OCI-LY1 (cell line): ENCODE results near the gene FBXW12.
A peak's percentile ranks its signal among the peaks of the same experiment; 100 is the strongest.

Experiments used
- H2AFZ ChIP-seq: fragments of 200-600 bp; sonication (generic), shearing (Covaris generic); 2 replicates; pipeline ENCODE4 v1.6.0; 2014; ENCODE audit warnings: antibody characterized with exemption, mild to moderate bottlenecking, low read length
- H3F3A ChIP-seq: fragments of 200-600 bp; sonication (generic), shearing (Covaris generic); 2 replicates; pipeline ENCODE4 v1.6.0; 2014; ENCODE audit warnings: mild to moderate bottlenecking, antibody characterized with exemption, low read length, moderate library complexity; ENCODE audit not compliant: insufficient read depth
- H3K27ac ChIP-seq: fragments of 200-600 bp; sonication (generic); 2 replicates; pipeline ENCODE4 v1.5.1; 2014; ENCODE audit warnings: low read length, mixed run types, mild to moderate bottlenecking, low read depth; ENCODE audit not compliant: poor library complexity, severe bottlenecking
- H3K27me3 ChIP-seq: fragments of 200-600 bp; sonication (generic); 2 replicates; pipeline ENCODE4 v1.6.0; 2014; ENCODE audit warnings: antibody characterized with exemption, mild to moderate bottlenecking, low read length, moderate library complexity; ENCODE audit not compliant: insufficient read depth
- H3K36me3 ChIP-seq: fragments of 200-600 bp; sonication (generic); 2 replicates; pipeline ENCODE4 v1.6.1; 2014; ENCODE audit warnings: mild to moderate bottlenecking, antibody characterized with exemption, low read length, moderate library complexity, mixed read lengths; ENCODE audit not compliant: insufficient read depth
- H3K4me1 ChIP-seq: fragments of 200-600 bp; sonication (generic); 2 replicates; pipeline ENCODE4 v1.5.1; 2014; ENCODE audit warnings: mild to moderate bottlenecking, low read length, moderate library complexity; ENCODE audit not compliant: insufficient read depth, severe bottlenecking
- H3K4me2 ChIP-seq: fragments of 200-600 bp; sonication (generic), shearing (Covaris generic); 2 replicates; pipeline ENCODE4 v1.6.1; 2014; ENCODE audit warnings: low read length
- H3K4me3 ChIP-seq: fragments of 200-600 bp; sonication (generic); 2 replicates; pipeline ENCODE4 v1.5.1; 2014; ENCODE audit warnings: low read length, low read depth, mild to moderate bottlenecking, mixed read lengths; ENCODE audit not compliant: poor library complexity, severe bottlenecking
- H3K79me2 ChIP-seq: fragments of 200-600 bp; shearing (Covaris generic); 2 replicates; pipeline ENCODE4 v1.6.1; 2016; ENCODE audit warnings: mixed run types, low read length, mixed read lengths; ENCODE audit not compliant: insufficient read depth
- H3K9ac ChIP-seq: fragments of 200-600 bp; sonication (generic), shearing (Covaris generic); 2 replicates; pipeline ENCODE4 v1.6.1; 2014; ENCODE audit warnings: mild to moderate bottlenecking, low read length, mixed read lengths
- H3K9me2 ChIP-seq: fragments of 200-600 bp; sonication (generic), shearing (Covaris generic); 2 replicates; pipeline ENCODE4 v1.6.1; 2014; ENCODE audit warnings: low read depth, mild to moderate bottlenecking, low read length, mixed read lengths
- H3K9me3 ChIP-seq: fragments of 200-600 bp; shearing (Covaris generic); 2 replicates; pipeline ENCODE4 v1.6.1; 2014; ENCODE audit warnings: low read length, mixed read lengths
- H4K20me1 ChIP-seq: fragments of 200-600 bp; sonication (generic), shearing (Covaris generic); 2 replicates; pipeline ENCODE4 v1.6.0; 2016; ENCODE audit warnings: mild to moderate bottlenecking, low read length; ENCODE audit not compliant: insufficient read depth
- CTCF ChIP-seq: fragments of 200-600 bp; sonication (generic), shearing (Covaris generic); IDR thresholded peaks from 2 replicates; pipeline ENCODE4 v1.5.1; 2017; ENCODE audit warnings: mild to moderate bottlenecking, antibody characterized with exemption, low read length, moderate library complexity, mixed read lengths
- EZH2 ChIP-seq: fragments of 200-600 bp; sonication (generic), shearing (Covaris generic); IDR thresholded peaks from 2 replicates; pipeline ENCODE4 v1.8.0; 2017; ENCODE audit warnings: borderline replicate concordance, mixed run types, mild to moderate bottlenecking, antibody characterized with exemption, low read length, moderate library complexity, mixed read lengths

FBXW12 gene

GRCh38 chr3:48440590-48440958, 68.6 kb downstream of the FBXW12 start:
- Histone ChIP-seq H3K79me2 (peaks cover 19% of the 10 kb centered on the region), H3K9me3 (no peaks in the 10 kb centered on the region), H2AFZ (no peak overlapping the region), H3F3A (0 out of 2 replicates have a peak, but pooled peaks cover 2% of the 10 kb centered on the region), H3K9ac (peak overlapping the region; percentile 83), H3K4me3 (peak overlapping the region; percentile 80), H4K20me1 (no peaks in the 10 kb centered on the region), H3K4me2 (peak overlapping the region; percentile 76), H3K36me3 (peaks cover 34% of the 10 kb centered on the region), H3K27ac (peak overlapping the region; percentile 55), H3K9me2 (no peaks in the 10 kb centered on the region), H3K4me1 (peaks cover 56% of the 10 kb centered on the region), H3K27me3 (no peaks in the 10 kb centered on the region)
- no peak for TF ChIP-seq EZH2
- no peak for TF ChIP-seq CTCF

- H3K27me3 ChIP-seq = no peaks in the 10 kb centered on the region
- peak overlapping the region; percentile 83; the same call in 1 of the 2 replicates for H3K9ac ChIP-seq
- H4K20me1 ChIP-seq = no peaks in the 10 kb centered on the region
- TF ChIP-seq CTCF (no peak), EZH2 (no peak)
- peak overlapping the region; percentile 76 for H3K4me2 ChIP-seq
- peaks cover 34% of the 10 kb centered on the region for H3K36me3 ChIP-seq
- H3K9me2 ChIP-seq = no peaks in the 10 kb centered on the region
- H2AFZ ChIP-seq = no peak overlapping the region
- peaks cover 20% of the 10 kb centered on the region for H3K79me2 ChIP-seq
- H3K9me3 ChIP-seq = no peaks in the 10 kb centered on the region
- peaks cover 49% of the 10 kb centered on the region for H3K4me1 ChIP-seq
- H3F3A ChIP-seq = 0 out of 2 replicates have a peak, but pooled peaks cover 2% of the 10 kb centered on the region
- no peak overlapping the region for H3K27ac ChIP-seq
- peak overlapping the region; percentile 80 for H3K4me3 ChIP-seq
These were observed 69.9 kb downstream of the FBXW12 start for GRCh38 chr3:48441940-48442339.
